Mononuclear cell (primary cell): ENCODE data around the gene MTERF4. TPM values are rescaled to one million over a fixed set of nuclear protein-coding genes. Genes with fewer than 3 reads are reported as not detected.
"Not testable (repeated sequence)": the region's sequence is repeated elsewhere in the genome, so short reads cannot be mapped to it uniquely, and the experiment has no call there.

Source experiments
- H3K27me3 ChIP-seq: 2 replicates; pipeline ENCODE4 v1.6.0; 2011; ENCODE audit warnings: low read length, control low read depth; ENCODE audit not compliant: insufficient read depth
- H3K4me1 ChIP-seq: 2 replicates; pipeline ENCODE4 v1.5.1; 2011; ENCODE audit warnings: mild to moderate bottlenecking, low read length, control low read depth; ENCODE audit not compliant: insufficient read depth
- H3K4me3 ChIP-seq: 2 replicates; pipeline ENCODE4 v1.5.1; 2011; ENCODE audit warnings: mild to moderate bottlenecking, low read length, moderate library complexity
- H3K9me3 ChIP-seq: 2 replicates; pipeline ENCODE4 v1.5.1; 2011; ENCODE audit warnings: low read depth, mild to moderate bottlenecking, control low read depth, low read length
- total RNA-seq: library from RNA; depleted of rRNA; stranded (reverse); fragments of >200 nt; gene quantifications from one replicate; pipeline ENCODE4 v1.2.3, GENCODE V29; 2012

Gene MTERF4
- total RNA-seq, 1 donor, result 103 TPM

- no peaks in the 10 kb centered on the region for H3K27me3 ChIP-seq
- peaks cover 18% of the 10 kb centered on the region for H3K4me1 ChIP-seq
- H3K4me3 ChIP-seq, result no peak overlapping the region
- H3K9me3 ChIP-seq, result no peaks in the 10 kb centered on the region
Measured at GRCh38 chr2:241109210-241110088, 7.4 kb upstream of the MTERF4 start.

- Histone ChIP-seq H3K9me3 (no peaks in the 10 kb centered on the region), H3K4me3 (no peak overlapping the region), H3K27me3 (no peaks in the 10 kb centered on the region), H3K4me1 (peaks cover 18% of the 10 kb centered on the region)
Measured at GRCh38 chr2:241108271-241109209, 6.5 kb upstream of the MTERF4 start.

- Histone ChIP-seq H3K4me1 (peaks cover 27% of the 10 kb centered on the region), H3K9me3 (no peaks in the 10 kb centered on the region), H3K27me3 (no peaks in the 10 kb centered on the region), H3K4me3 (no peak overlapping the region)
Measured at GRCh38 chr2:241107031-241107783, 5.1 kb upstream of the MTERF4 start.

GRCh38 chr2:241105641-241106040 lies 3.6 kb upstream of the MTERF4 start:
- no peaks in the 10 kb centered on the region for H3K27me3 ChIP-seq
- H3K4me1 ChIP-seq, result peaks cover 35% of the 10 kb centered on the region
- no peak overlapping the region for H3K4me3 ChIP-seq
- H3K9me3 ChIP-seq, result no peaks in the 10 kb centered on the region

- H3K4me1 ChIP-seq, result peaks cover 35% of the 10 kb centered on the region
- H3K27me3 ChIP-seq, H3K4me3 ChIP-seq, H3K9me3 ChIP-seq: not testable (repeated sequence)
Measured at GRCh38 chr2:241104611-241105010, 2.5 kb upstream of the MTERF4 start.

- Histone ChIP-seq H3K27me3 (no peaks in the 10 kb centered on the region), H3K9me3 (no peaks in the 10 kb centered on the region), H3K4me1 (peaks cover 40% of the 10 kb centered on the region), H3K4me3 (peak overlapping the region; percentile 91)
Measured at GRCh38 chr2:241103176-241103595, 1.1 kb upstream of the MTERF4 start.

GRCh38 chr2:241099246-241099645 lies 2.8 kb downstream of the MTERF4 start:
- Histone ChIP-seq H3K4me1 (peaks cover 54% of the 10 kb centered on the region), H3K27me3 (no peaks in the 10 kb centered on the region), H3K4me3 (no peak overlapping the region)

GRCh38 chr2:241096979-241097378 lies 5.1 kb downstream of the MTERF4 start:
- Histone ChIP-seq H3K27me3 (no peaks in the 10 kb centered on the region), H3K4me3 (no peak overlapping the region), H3K4me1 (peaks cover 44% of the 10 kb centered on the region), H3K9me3 (no peaks in the 10 kb centered on the region)

More at GRCh38 chr2:241099246-241099645, 2.8 kb downstream of the MTERF4 start:
- H3K9me3 ChIP-seq, result no peaks in the 10 kb centered on the region

- H3K4me1 ChIP-seq, result peaks cover 35% of the 10 kb centered on the region
- no peaks in the 10 kb centered on the region for H3K27me3 ChIP-seq
- no peaks in the 10 kb centered on the region for H3K9me3 ChIP-seq
- no peak overlapping the region for H3K4me3 ChIP-seq
Measured at GRCh38 chr2:241095594-241096290, 6.3 kb downstream of the MTERF4 start.

- Histone ChIP-seq H3K4me1 (peaks cover 29% of the 10 kb centered on the region), H3K4me3 (no peak overlapping the region)
Measured at GRCh38 chr2:241094924-241095420, 7.1 kb downstream of the MTERF4 start.

GRCh38 chr2:241094172-241094571 lies 7.9 kb downstream of the MTERF4 start:
- Histone ChIP-seq H3K4me3 (no peak overlapping the region), H3K9me3 (no peaks in the 10 kb centered on the region), H3K4me1 (peaks cover 22% of the 10 kb centered on the region), H3K27me3 (no peaks in the 10 kb centered on the region)

More at GRCh38 chr2:241094924-241095420, 7.1 kb downstream of the MTERF4 start:
- no peaks in the 10 kb centered on the region for H3K27me3 ChIP-seq
- no peaks in the 10 kb centered on the region for H3K9me3 ChIP-seq

GRCh38 chr2:241093133-241093781 lies 8.8 kb downstream of the MTERF4 start:
- not testable (repeated sequence) for H3K9me3 ChIP-seq, H3K4me3 ChIP-seq, H3K27me3 ChIP-seq
- peaks cover 16% of the 10 kb centered on the region for H3K4me1 ChIP-seq

GRCh38 chr2:241092677-241093076 lies 9.4 kb downstream of the MTERF4 start:
- H3K27me3 ChIP-seq, result no peaks in the 10 kb centered on the region
- H3K4me3 ChIP-seq, result no peak overlapping the region
- H3K9me3 ChIP-seq, result no peaks in the 10 kb centered on the region
- H3K4me1 ChIP-seq, result peaks cover 16% of the 10 kb centered on the region
